ENCODE results near the gene MLLT10.

Gene MLLT10

GRCh38 chr10:21757185-21757901, 223.3 kb downstream of the MLLT10 start:
- H3K4me1 ChIP-seq (ENCODE audit: insufficient read depth, low read length), result no peaks in the 10 kb centered on the region
- H3K4me3 ChIP-seq (ENCODE audit: low read depth in 1 of 2, low read length in 2 of 2), result no peak overlapping the region
- no peak overlapping the region for H3K27ac ChIP-seq (ENCODE audit: low read depth, low read length)
- H3K9me3 ChIP-seq (ENCODE audit: low read length), result no peaks in the 10 kb centered on the region
- no peaks in the 10 kb centered on the region for H3K27me3 ChIP-seq (ENCODE audit: control insufficient read depth in 1 of 2, insufficient read depth in 2 of 2, low read length in 2 of 2)
- peaks cover 16% of the 10 kb centered on the region for H3K36me3 ChIP-seq (ENCODE audit: insufficient read depth, low read length)
- no peak overlapping the region for H3K9ac ChIP-seq (ENCODE audit: low read length)

- H3K27ac ChIP-seq (ENCODE audit: low read depth, low read length), result no peak overlapping the region
- no peaks in the 10 kb centered on the region for H3K9me3 ChIP-seq (ENCODE audit: low read length)
- no peaks in the 10 kb centered on the region for H3K4me1 ChIP-seq (ENCODE audit: insufficient read depth, low read length)
- no peak overlapping the region for H3K4me3 ChIP-seq (ENCODE audit: low read depth in 1 of 2, low read length in 2 of 2)
- no peak overlapping the region for H3K9ac ChIP-seq (ENCODE audit: low read length)
- peaks cover 16% of the 10 kb centered on the region for H3K36me3 ChIP-seq (ENCODE audit: insufficient read depth, low read length)
- no peaks in the 10 kb centered on the region for H3K27me3 ChIP-seq (ENCODE audit: control insufficient read depth in 1 of 2, insufficient read depth in 2 of 2, low read length in 2 of 2)
Measured at GRCh38 chr10:21758239-21758638, 224.2 kb downstream of the MLLT10 start.

GRCh38 chr10:21758696-21759095, 224.7 kb downstream of the MLLT10 start:
- no peaks in the 10 kb centered on the region for H3K27me3 ChIP-seq (ENCODE audit: control insufficient read depth in 1 of 2, insufficient read depth in 2 of 2, low read length in 2 of 2)
- no peak overlapping the region for H3K9ac ChIP-seq (ENCODE audit: low read length)
- peaks cover 16% of the 10 kb centered on the region for H3K36me3 ChIP-seq (ENCODE audit: insufficient read depth, low read length)
- H3K9me3 ChIP-seq (ENCODE audit: low read length), result no peaks in the 10 kb centered on the region
- no peak overlapping the region for H3K27ac ChIP-seq (ENCODE audit: low read depth, low read length)
- no peaks in the 10 kb centered on the region for H3K4me1 ChIP-seq (ENCODE audit: insufficient read depth, low read length)
- no peak overlapping the region for H3K4me3 ChIP-seq (ENCODE audit: low read depth in 1 of 2, low read length in 2 of 2)

- Histone ChIP-seq H3K4me3 (ENCODE audit: low read depth in 1 of 2, low read length in 2 of 2) (no peak overlapping the region), H3K27ac (ENCODE audit: low read depth, low read length) (no peak overlapping the region), H3K27me3 (ENCODE audit: control insufficient read depth in 1 of 2, insufficient read depth in 2 of 2, low read length in 2 of 2) (no peaks in the 10 kb centered on the region), H3K9ac (ENCODE audit: low read length) (no peak overlapping the region), H3K9me3 (ENCODE audit: low read length) (no peaks in the 10 kb centered on the region), H3K4me1 (ENCODE audit: insufficient read depth, low read length) (no peaks in the 10 kb centered on the region), H3K36me3 (ENCODE audit: insufficient read depth, low read length) (peaks cover 16% of the 10 kb centered on the region)
Measured at GRCh38 chr10:21759232-21759631, 225.2 kb downstream of the MLLT10 start.

- no peaks in the 10 kb centered on the region for H3K9me3 ChIP-seq (ENCODE audit: low read length)
- H3K4me3 ChIP-seq (ENCODE audit: low read depth in 1 of 2, low read length in 2 of 2), result no peak overlapping the region
- no peaks in the 10 kb centered on the region for H3K4me1 ChIP-seq (ENCODE audit: insufficient read depth, low read length)
- H3K27ac ChIP-seq (ENCODE audit: low read depth, low read length), result no peak overlapping the region
- no peaks in the 10 kb centered on the region for H3K27me3 ChIP-seq (ENCODE audit: control insufficient read depth in 1 of 2, insufficient read depth in 2 of 2, low read length in 2 of 2)
- H3K36me3 ChIP-seq (ENCODE audit: insufficient read depth, low read length), result peaks cover 16% of the 10 kb centered on the region
- no peak overlapping the region for H3K9ac ChIP-seq (ENCODE audit: low read length)
Measured at GRCh38 chr10:21760332-21760731, 226.3 kb downstream of the MLLT10 start.

GRCh38 chr10:21764466-21765189, 230.6 kb downstream of the MLLT10 start:
- H3K4me1 ChIP-seq (ENCODE audit: insufficient read depth, low read length), result no peaks in the 10 kb centered on the region
- peaks cover under 1% of the 10 kb centered on the region for H3K36me3 ChIP-seq (ENCODE audit: insufficient read depth, low read length)
- no peak overlapping the region for H3K4me3 ChIP-seq (ENCODE audit: low read depth in 1 of 2, low read length in 2 of 2)
- no peaks in the 10 kb centered on the region for H3K9me3 ChIP-seq (ENCODE audit: low read length)
- H3K27ac ChIP-seq (ENCODE audit: low read depth, low read length), result no peak overlapping the region
- no peak overlapping the region for H3K9ac ChIP-seq (ENCODE audit: low read length)
- no peaks in the 10 kb centered on the region for H3K27me3 ChIP-seq (ENCODE audit: control insufficient read depth in 1 of 2, insufficient read depth in 2 of 2, low read length in 2 of 2)

GRCh38 chr10:21769041-21769440, 235.0 kb downstream of the MLLT10 start:
- no peak overlapping the region for H3K4me3 ChIP-seq (ENCODE audit: low read depth in 1 of 2, low read length in 2 of 2)
- no peaks in the 10 kb centered on the region for H3K9me3 ChIP-seq (ENCODE audit: low read length)
- H3K4me1 ChIP-seq (ENCODE audit: insufficient read depth, low read length), result no peaks in the 10 kb centered on the region
- H3K36me3 ChIP-seq (ENCODE audit: insufficient read depth, low read length), result no peaks in the 10 kb centered on the region
- H3K27ac ChIP-seq (ENCODE audit: low read depth, low read length), result no peak overlapping the region
- H3K9ac ChIP-seq (ENCODE audit: low read length), result no peak overlapping the region
- H3K27me3 ChIP-seq (ENCODE audit: control insufficient read depth in 1 of 2, insufficient read depth in 2 of 2, low read length in 2 of 2), result no peaks in the 10 kb centered on the region

- no peak overlapping the region for H3K4me3 ChIP-seq (ENCODE audit: low read depth in 1 of 2, low read length in 2 of 2)
- H3K4me1 ChIP-seq (ENCODE audit: insufficient read depth, low read length), result no peaks in the 10 kb centered on the region
- no peaks in the 10 kb centered on the region for H3K9me3 ChIP-seq (ENCODE audit: low read length)
- no peaks in the 10 kb centered on the region for H3K27me3 ChIP-seq (ENCODE audit: control insufficient read depth in 1 of 2, insufficient read depth in 2 of 2, low read length in 2 of 2)
- H3K27ac ChIP-seq (ENCODE audit: low read depth, low read length), result no peak overlapping the region
- no peaks in the 10 kb centered on the region for H3K36me3 ChIP-seq (ENCODE audit: insufficient read depth, low read length)
- H3K9ac ChIP-seq (ENCODE audit: low read length), result no peak overlapping the region
Measured at GRCh38 chr10:21771219-21771618, 237.2 kb downstream of the MLLT10 start.

GRCh38 chr10:21776883-21777282, 242.9 kb downstream of the MLLT10 start:
- Histone ChIP-seq H3K4me1 (ENCODE audit: insufficient read depth, low read length) (no peaks in the 10 kb centered on the region), H3K27ac (ENCODE audit: low read depth, low read length) (no peak overlapping the region), H3K9ac (ENCODE audit: low read length) (no peak overlapping the region), H3K36me3 (ENCODE audit: insufficient read depth, low read length) (no peaks in the 10 kb centered on the region), H3K27me3 (ENCODE audit: control insufficient read depth in 1 of 2, insufficient read depth in 2 of 2, low read length in 2 of 2) (no peaks in the 10 kb centered on the region), H3K4me3 (ENCODE audit: low read depth in 1 of 2, low read length in 2 of 2) (no peak overlapping the region), H3K9me3 (ENCODE audit: low read length) (no peaks in the 10 kb centered on the region)

- Histone ChIP-seq H3K27me3 (ENCODE audit: control insufficient read depth in 1 of 2, insufficient read depth in 2 of 2, low read length in 2 of 2) (no peaks in the 10 kb centered on the region), H3K4me3 (ENCODE audit: low read depth in 1 of 2, low read length in 2 of 2) (no peak overlapping the region), H3K9ac (ENCODE audit: low read length) (no peak overlapping the region), H3K4me1 (ENCODE audit: insufficient read depth, low read length) (no peaks in the 10 kb centered on the region), H3K36me3 (ENCODE audit: insufficient read depth, low read length) (no peaks in the 10 kb centered on the region), H3K9me3 (ENCODE audit: low read length) (no peaks in the 10 kb centered on the region), H3K27ac (ENCODE audit: low read depth, low read length) (no peak overlapping the region)
Measured at GRCh38 chr10:21791276-21791675, 257.2 kb downstream of the MLLT10 start.
